Small intestine (tissue), 7 donors: ENCODE data around the gene SPANXB1. TPM values are rescaled to one million over a fixed set of nuclear protein-coding genes. Genes with fewer than 3 reads are reported as not detected.
"Not testable (repeated sequence)": the region's sequence is repeated elsewhere in the genome, so short reads cannot be mapped to it uniquely, and the experiment has no call there.

ENCODE experiments used
- DNase-seq, 2 donors: peaks; one replicate each; pipeline versions ENCODE4 v3.0.0 to v3.0.0-alpha.2; 2013
- FAIRE-seq: peaks from 2 replicates; lab custom pipeline; 2012; peaks lifted over from hg19 to GRCh38; lab: Jason Lieb, UNC
- H3K27ac ChIP-seq, 3 donors: one replicate each; pipeline ENCODE4 v1.5.1; 2013; ENCODE audit warnings: low read length in 2 of 3, mild to moderate bottlenecking in 2 of 3, control low read depth in 1 of 3, inconsistent platforms in 1 of 3, low read depth in 1 of 3, moderate library complexity in 1 of 3
- H3K27me3 ChIP-seq, 3 donors: one replicate each; pipeline ENCODE4 v1.6.1; 2013; ENCODE audit warnings: low read length in 3 of 3, inconsistent platforms in 1 of 3; ENCODE audit not compliant: control insufficient read depth in 3 of 3, insufficient read depth in 3 of 3
- H3K36me3 ChIP-seq, 3 donors: one replicate each; pipeline ENCODE4 v1.6.1; 2013; ENCODE audit warnings: low read length in 3 of 3, inconsistent platforms in 1 of 3, low read depth in 1 of 3, mild to moderate bottlenecking in 1 of 3, moderate library complexity in 1 of 3; ENCODE audit not compliant: control insufficient read depth in 3 of 3, insufficient read depth in 2 of 3
- H3K4me1 ChIP-seq, 3 donors: one replicate each; pipeline ENCODE4 v1.6.1; 2013; ENCODE audit warnings: low read length in 2 of 3, inconsistent platforms in 1 of 3, low read depth in 1 of 3, mild to moderate bottlenecking in 1 of 3, moderate library complexity in 1 of 3; ENCODE audit not compliant: control insufficient read depth in 3 of 3, insufficient read depth in 2 of 3
- H3K4me3 ChIP-seq, 3 donors: one replicate each; pipeline ENCODE4 v1.5.1; 2013; ENCODE audit warnings: low read length in 3 of 3, control low read depth in 1 of 3, inconsistent platforms in 1 of 3, low read depth in 1 of 3, mild to moderate bottlenecking in 1 of 3, moderate library complexity in 1 of 3
- H3K9me3 ChIP-seq, 2 donors: one replicate each; pipeline ENCODE4 v1.6.1; 2013; ENCODE audit warnings: low read depth in 1 of 2, low read length in 1 of 2; ENCODE audit not compliant: control insufficient read depth in 2 of 2, insufficient read depth in 1 of 2
- WGBS, 3 donors: extraction: QIAGEN DNeasy Blood & Tissue Kit; methylation state at CpG; one replicate each; pipeline ENCODE4 v1.1.7; 2013; 5-methylcytosine and 5-hydroxymethylcytosine counted together
- polyA plus RNA-seq, 4 donors: library from polyadenylated mRNA; stranded (reverse) in 3 of 4; unstranded in 1 of 4; fragments of 200-250 nt in 3 of 4; fragments of 120-200 nt in 1 of 4; gene quantifications; one replicate each; pipeline versions ENCODE4 v1.2.1 to v1.2.3, GENCODE V29; 2013
- donor health status: healthy with polysubstance abuse.
- donor health status: control.
- donor health status: control.
- donor health status: Bipolar disorder and iron deficiency.
- donor health status: healthy.

SPANXB1 gene
- polyA plus RNA-seq, 4 donors, result not detected

- WGBS, 3 donors, result 84 to 90% (median 87%) methylated on average over 3 of the region's 3 CpGs
- FAIRE-seq, H3K9me3 ChIP-seq, DNase-seq, H3K27ac ChIP-seq, H3K4me3 ChIP-seq, H3K4me1 ChIP-seq, H3K36me3 ChIP-seq, H3K27me3 ChIP-seq: not testable (repeated sequence)
Measured at GRCh38 chrX:141049878-141050277, 47.5 kb downstream of the SPANXB1 start.

GRCh38 chrX:141052098-141052497, 49.7 kb downstream of the SPANXB1 start:
- DNase-seq, H3K9me3 ChIP-seq, H3K36me3 ChIP-seq, H3K27me3 ChIP-seq, H3K4me1 ChIP-seq, H3K27ac ChIP-seq, FAIRE-seq, H3K4me3 ChIP-seq: not testable (repeated sequence)
- 42 to 65% (median 53%) methylated on average over 5 of the region's 5 CpGs for WGBS, 3 donors

Other genes starting within 250 kb of the SPANXB1 start
- 10 to 100 TPM in 1 of 4 donors, 1 to 10 TPM in 2, not detected in 1; 1.9 to 24.3 (median 9.0) TPM for gene LDOC1, start 174.5 kb downstream of the SPANXB1 start, polyA plus RNA-seq
- gene SPANXC, start 239.9 kb downstream of the SPANXB1 start, polyA plus RNA-seq, result not detected